Esophagus squamous epithelium (tissue), 4 donors: ENCODE data around the gene XAF1.

Experiments used
- POLR2A ChIP-seq, 4 donors: fragments of 450-650 bp; IDR thresholded peaks; one replicate each; pipeline ENCODE4 v1.6.1; 2017; ENCODE audit warnings: antibody characterized with exemption in 4 of 4, mild to moderate bottlenecking in 4 of 4, moderate library complexity in 3 of 4
- TF ChIP-seq, protein P1 (sequence below), 6 experiments: fragments of 450-650 bp in 4 of 6; fragments of 200-600 bp in 2 of 6; sonication (generic) in 2 of 6; IDR thresholded peaks; one replicate each; pipeline ENCODE4 v1.5.1; 2016 to 2019; ENCODE audit warnings: antibody characterized with exemption in 6 of 6, mild to moderate bottlenecking in 4 of 6, moderate library complexity in 4 of 6

- TF ChIP-seq, protein P1, sequence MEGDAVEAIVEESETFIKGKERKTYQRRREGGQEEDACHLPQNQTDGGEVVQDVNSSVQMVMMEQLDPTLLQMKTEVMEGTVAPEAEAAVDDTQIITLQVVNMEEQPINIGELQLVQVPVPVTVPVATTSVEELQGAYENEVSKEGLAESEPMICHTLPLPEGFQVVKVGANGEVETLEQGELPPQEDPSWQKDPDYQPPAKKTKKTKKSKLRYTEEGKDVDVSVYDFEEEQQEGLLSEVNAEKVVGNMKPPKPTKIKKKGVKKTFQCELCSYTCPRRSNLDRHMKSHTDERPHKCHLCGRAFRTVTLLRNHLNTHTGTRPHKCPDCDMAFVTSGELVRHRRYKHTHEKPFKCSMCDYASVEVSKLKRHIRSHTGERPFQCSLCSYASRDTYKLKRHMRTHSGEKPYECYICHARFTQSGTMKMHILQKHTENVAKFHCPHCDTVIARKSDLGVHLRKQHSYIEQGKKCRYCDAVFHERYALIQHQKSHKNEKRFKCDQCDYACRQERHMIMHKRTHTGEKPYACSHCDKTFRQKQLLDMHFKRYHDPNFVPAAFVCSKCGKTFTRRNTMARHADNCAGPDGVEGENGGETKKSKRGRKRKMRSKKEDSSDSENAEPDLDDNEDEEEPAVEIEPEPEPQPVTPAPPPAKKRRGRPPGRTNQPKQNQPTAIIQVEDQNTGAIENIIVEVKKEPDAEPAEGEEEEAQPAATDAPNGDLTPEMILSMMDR (IDR thresholded peaks at IDR 0.05): no peak
- TF ChIP-seq POLR2A (IDR thresholded peaks at IDR 0.05): no peak
Measured at GRCh38 chr17:6761779-6762178, 5.9 kb downstream of the XAF1 start.
